ENCODE measurements around the gene SH2D2A.

- no peak for TF ChIP-seq EZH2phosphoT487 (IDR thresholded peaks at IDR 0.05; ENCODE audit: insufficient read depth, low read depth)
- TF ChIP-seq EZH2 (IDR thresholded peaks at IDR 0.05; ENCODE audit: insufficient read depth, poor library complexity, severe bottlenecking): no peak
These were observed 22.9 kb upstream of the SH2D2A start for GRCh38 chr1:156839426-156840109.
